Measurements from ENCODE around the gene SLC30A7. TPM values are rescaled to one million over a fixed set of nuclear protein-coding genes. Genes with fewer than 3 reads are reported as not detected.
A peak's percentile ranks its signal among the peaks of the same experiment; 100 is the strongest.

Gene SLC30A7
- polyA plus RNA-seq, 1 donor: 19.8 TPM

DNA sequence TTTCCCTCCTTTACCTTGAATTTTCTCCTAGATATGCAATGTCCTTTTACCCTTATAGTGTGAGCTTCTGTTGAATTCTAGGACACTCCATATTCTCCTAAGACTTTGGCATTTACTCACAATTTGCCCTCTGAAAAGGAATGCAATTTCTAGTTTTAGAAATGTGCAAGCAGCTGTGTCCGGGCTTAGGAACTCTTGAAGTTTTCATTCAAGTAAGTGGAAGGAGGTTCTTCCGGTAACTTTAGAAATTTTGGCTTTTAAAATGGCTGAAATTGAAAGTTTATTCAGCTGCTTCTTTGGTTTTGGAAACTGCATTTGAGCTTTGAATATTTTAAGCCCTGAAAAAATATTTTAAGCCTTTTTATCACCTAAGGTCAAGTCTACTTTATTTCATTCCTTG lies 73.4 kb downstream of the SLC30A7 start:
- H3K36me3 ChIP-seq (ENCODE audit: control insufficient read depth, insufficient read depth, low read length): peaks cover 19% of the 10 kb centered on the region
- no peaks in the 10 kb centered on the region for H3K27me3 ChIP-seq (ENCODE audit: control insufficient read depth, insufficient read depth, low read length)
- 100% methylated on average over 1 of the region's 2 CpGs for WGBS (ENCODE audit: insufficient coverage, low lambda C conversion rate)
- no peaks in the 10 kb centered on the region for H3K9me3 ChIP-seq (ENCODE audit: control insufficient read depth, low read depth, low read length)
- H3K4me3 ChIP-seq (ENCODE audit: low read length): no peak overlapping the region
- no peak for DNase-seq
- H3K4me1 ChIP-seq (ENCODE audit: control insufficient read depth, insufficient read depth, low read length): no peaks in the 10 kb centered on the region
- H3K27ac ChIP-seq (ENCODE audit: low read length): no peak overlapping the region

DNA sequence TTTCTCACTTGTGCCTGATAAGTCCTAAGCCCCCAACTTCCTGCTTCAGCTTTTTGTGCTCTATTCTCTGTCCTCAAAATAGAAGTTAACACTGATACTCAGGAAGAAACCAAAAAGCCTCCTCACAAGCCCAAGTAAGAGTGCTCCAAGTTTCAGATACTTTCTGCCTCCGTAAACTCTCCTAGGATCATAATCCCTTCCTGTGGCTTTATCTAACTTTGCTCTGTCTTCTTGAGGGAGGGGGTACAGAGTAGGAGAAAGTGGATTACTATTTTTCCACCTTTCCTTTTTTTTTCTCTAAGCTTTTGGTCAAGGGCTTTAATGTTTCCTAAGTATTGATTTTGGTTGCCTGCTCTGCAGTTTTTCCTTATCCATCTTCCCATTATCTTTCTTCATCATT lies 75.1 kb downstream of the SLC30A7 start:
- Histone ChIP-seq H3K9me3 (ENCODE audit: control insufficient read depth, low read depth, low read length) (no peaks in the 10 kb centered on the region), H3K27me3 (ENCODE audit: control insufficient read depth, insufficient read depth, low read length) (no peaks in the 10 kb centered on the region), H3K36me3 (ENCODE audit: control insufficient read depth, insufficient read depth, low read length) (peaks cover 22% of the 10 kb centered on the region), H3K4me3 (ENCODE audit: low read length) (no peak overlapping the region), H3K4me1 (ENCODE audit: control insufficient read depth, insufficient read depth, low read length) (no peaks in the 10 kb centered on the region), H3K27ac (ENCODE audit: low read length) (no peak overlapping the region)
- DNase-seq: no peak
- WGBS (ENCODE audit: insufficient coverage, low lambda C conversion rate): no CpG with 5 or more reads among the region's 1 CpG

- no CpG with 5 or more reads among the region's 1 CpG for WGBS (ENCODE audit: insufficient coverage, low lambda C conversion rate)
- Histone ChIP-seq H3K27ac (ENCODE audit: low read length) (no peak overlapping the region), H3K4me3 (ENCODE audit: low read length) (no peak overlapping the region), H3K27me3 (ENCODE audit: control insufficient read depth, insufficient read depth, low read length) (no peaks in the 10 kb centered on the region), H3K4me1 (ENCODE audit: control insufficient read depth, insufficient read depth, low read length) (no peaks in the 10 kb centered on the region), H3K36me3 (ENCODE audit: control insufficient read depth, insufficient read depth, low read length) (peaks cover 13% of the 10 kb centered on the region), H3K9me3 (ENCODE audit: control insufficient read depth, low read depth, low read length) (no peaks in the 10 kb centered on the region)
- no peak for DNase-seq
These were observed 76.3 kb downstream of the SLC30A7 start for GRCh38 chr1:100972185-100972584.

- no peak overlapping the region for H3K27ac ChIP-seq (ENCODE audit: low read length)
- no peak for DNase-seq
- WGBS (ENCODE audit: insufficient coverage, low lambda C conversion rate): no CpG with 5 or more reads among the region's 1 CpG
- no peaks in the 10 kb centered on the region for H3K4me1 ChIP-seq (ENCODE audit: control insufficient read depth, insufficient read depth, low read length)
- H3K27me3 ChIP-seq (ENCODE audit: control insufficient read depth, insufficient read depth, low read length): no peaks in the 10 kb centered on the region
- H3K9me3 ChIP-seq (ENCODE audit: control insufficient read depth, low read depth, low read length): no peaks in the 10 kb centered on the region
- peaks cover 14% of the 10 kb centered on the region for H3K36me3 ChIP-seq (ENCODE audit: control insufficient read depth, insufficient read depth, low read length)
- no peak overlapping the region for H3K4me3 ChIP-seq (ENCODE audit: low read length)
These were observed 81.0 kb downstream of the SLC30A7 start for GRCh38 chr1:100976936-100977335.

DNA sequence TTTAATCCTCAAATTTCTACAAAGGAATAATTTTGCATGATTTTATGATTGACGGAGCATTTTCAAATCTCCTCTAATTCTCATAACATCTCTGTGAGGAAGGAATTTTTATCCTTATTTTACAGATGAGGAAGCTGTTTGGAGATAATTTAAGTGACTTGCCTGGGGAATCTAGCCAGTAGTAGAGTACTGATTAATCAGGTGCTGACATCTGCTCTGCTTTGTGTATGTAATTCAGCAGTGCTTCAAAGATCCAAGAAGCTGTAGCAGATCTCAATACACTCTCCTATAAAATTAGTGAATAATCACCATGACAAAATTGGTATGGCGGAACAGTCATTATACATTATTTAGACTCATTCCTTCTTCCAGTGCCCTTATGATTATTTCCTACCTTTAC lies 83.7 kb downstream of the SLC30A7 start:
- DNase-seq: no peak
- Histone ChIP-seq H3K4me1 (ENCODE audit: control insufficient read depth, insufficient read depth, low read length) (no peaks in the 10 kb centered on the region), H3K27ac (ENCODE audit: low read length) (no peak overlapping the region), H3K4me3 (ENCODE audit: low read length) (no peak overlapping the region), H3K36me3 (ENCODE audit: control insufficient read depth, insufficient read depth, low read length) (peaks cover 20% of the 10 kb centered on the region), H3K27me3 (ENCODE audit: control insufficient read depth, insufficient read depth, low read length) (no peaks in the 10 kb centered on the region), H3K9me3 (ENCODE audit: control insufficient read depth, low read depth, low read length) (no peaks in the 10 kb centered on the region)
- no CpG with 5 or more reads among the region's 2 CpGs for WGBS (ENCODE audit: insufficient coverage, low lambda C conversion rate)

DNA sequence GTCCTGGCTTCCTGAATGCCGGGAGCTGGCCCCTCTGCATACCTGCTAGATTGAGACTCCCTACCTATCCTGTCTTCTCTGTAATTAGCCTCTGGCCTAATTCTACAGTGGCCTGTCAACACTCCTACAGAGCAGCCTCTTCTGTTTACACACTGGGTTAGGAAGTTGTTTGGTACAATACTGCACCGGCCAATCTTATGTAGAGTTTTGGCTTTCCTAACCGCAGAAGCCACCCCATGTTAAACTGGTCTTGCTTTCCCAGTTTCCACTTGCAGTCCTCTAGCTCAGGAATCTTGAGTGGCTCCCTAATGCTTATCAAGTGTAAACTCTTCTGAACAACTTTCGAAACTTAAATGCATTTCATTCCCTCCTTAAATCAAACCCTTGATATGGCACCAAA lies 86.9 kb downstream of the SLC30A7 start:
- no CpG with 5 or more reads among the region's 4 CpGs for WGBS (ENCODE audit: insufficient coverage, low lambda C conversion rate)
- Histone ChIP-seq H3K4me3 (ENCODE audit: low read length) (no peak overlapping the region), H3K27ac (ENCODE audit: low read length) (no peak overlapping the region), H3K4me1 (ENCODE audit: control insufficient read depth, insufficient read depth, low read length) (no peaks in the 10 kb centered on the region), H3K9me3 (ENCODE audit: control insufficient read depth, low read depth, low read length) (no peaks in the 10 kb centered on the region), H3K27me3 (ENCODE audit: control insufficient read depth, insufficient read depth, low read length) (no peaks in the 10 kb centered on the region), H3K36me3 (ENCODE audit: control insufficient read depth, insufficient read depth, low read length) (peaks cover 12% of the 10 kb centered on the region)
- DNase-seq: no peak

DNA sequence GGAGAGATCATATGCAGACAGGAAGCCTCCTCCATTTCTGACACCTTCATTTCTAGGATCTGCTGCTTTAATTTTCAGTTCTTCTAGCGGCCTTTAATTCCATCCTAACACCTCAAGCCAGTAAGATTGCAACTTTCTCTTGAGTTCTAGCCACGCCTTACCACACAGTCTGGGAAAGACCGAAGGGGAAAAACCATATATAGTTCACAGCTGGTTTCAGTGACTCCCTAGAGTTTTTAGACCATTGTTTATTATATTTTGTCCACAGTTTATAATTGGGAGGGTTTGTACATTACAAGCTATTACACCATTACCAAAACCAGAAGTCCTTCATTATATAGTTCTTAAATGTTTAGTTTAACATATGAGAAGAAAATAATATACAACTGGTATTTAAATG lies 92.2 kb downstream of the SLC30A7 start:
- no peak overlapping the region for H3K4me3 ChIP-seq (ENCODE audit: low read length)
- DNase-seq: peak in 1 of 2 donors; percentile 18
- no CpG with 5 or more reads among the region's 3 CpGs for WGBS (ENCODE audit: insufficient coverage, low lambda C conversion rate)

DNA sequence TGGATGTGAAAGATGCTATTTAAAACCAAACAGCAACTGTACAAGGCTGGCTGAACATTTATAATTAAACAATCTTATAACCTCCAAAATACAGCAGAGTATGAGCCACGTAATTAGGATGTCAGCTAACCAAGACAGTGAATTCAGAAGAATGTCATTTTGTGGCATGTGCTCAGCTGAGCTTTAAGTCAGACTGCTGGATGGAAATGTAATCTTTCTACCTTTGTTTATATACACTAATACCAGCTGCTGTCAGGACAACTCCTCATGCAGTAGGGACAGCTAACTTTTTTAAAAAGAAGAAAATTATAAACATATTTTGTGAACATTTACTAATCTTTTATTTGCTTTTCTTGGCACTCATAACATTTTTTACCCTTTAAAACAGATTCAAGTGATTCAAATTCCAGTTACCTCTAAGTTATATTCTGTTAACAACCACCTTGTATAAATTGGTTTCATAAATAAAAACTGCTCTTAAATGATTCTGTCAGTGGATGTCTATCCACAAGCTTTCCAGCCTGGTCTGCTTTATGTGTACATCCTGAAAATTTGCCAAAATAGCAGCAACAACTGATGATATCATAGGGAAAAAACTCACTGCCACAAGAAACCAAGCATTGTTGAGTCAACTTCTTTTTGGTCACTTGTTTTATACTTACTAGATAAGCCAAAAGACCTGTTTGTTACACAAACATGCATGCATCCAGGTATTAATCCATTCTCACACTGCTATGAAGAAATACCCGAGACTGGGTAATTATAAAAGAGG lies 93.6 kb downstream of the SLC30A7 start:
- H3K27me3 ChIP-seq (ENCODE audit: control insufficient read depth, insufficient read depth, low read length): no peaks in the 10 kb centered on the region
- WGBS (ENCODE audit: insufficient coverage, low lambda C conversion rate): no CpG with 5 or more reads among the region's 2 CpGs
- no peak overlapping the region for H3K4me3 ChIP-seq (ENCODE audit: low read length)
- H3K27ac ChIP-seq (ENCODE audit: low read length): no peak overlapping the region
- no peaks in the 10 kb centered on the region for H3K9me3 ChIP-seq (ENCODE audit: control insufficient read depth, low read depth, low read length)
- H3K36me3 ChIP-seq (ENCODE audit: control insufficient read depth, insufficient read depth, low read length): peaks cover 7% of the 10 kb centered on the region
- no peak for DNase-seq
- no peaks in the 10 kb centered on the region for H3K4me1 ChIP-seq (ENCODE audit: control insufficient read depth, insufficient read depth, low read length)

More for the DNA sequence above, 92.2 kb downstream of the SLC30A7 start:
- Histone ChIP-seq H3K4me1 (ENCODE audit: control insufficient read depth, insufficient read depth, low read length) (no peaks in the 10 kb centered on the region), H3K27me3 (ENCODE audit: control insufficient read depth, insufficient read depth, low read length) (no peaks in the 10 kb centered on the region), H3K27ac (ENCODE audit: low read length) (no peak overlapping the region), H3K36me3 (ENCODE audit: control insufficient read depth, insufficient read depth, low read length) (peaks cover 7% of the 10 kb centered on the region), H3K9me3 (ENCODE audit: control insufficient read depth, low read depth, low read length) (no peaks in the 10 kb centered on the region)

DNA sequence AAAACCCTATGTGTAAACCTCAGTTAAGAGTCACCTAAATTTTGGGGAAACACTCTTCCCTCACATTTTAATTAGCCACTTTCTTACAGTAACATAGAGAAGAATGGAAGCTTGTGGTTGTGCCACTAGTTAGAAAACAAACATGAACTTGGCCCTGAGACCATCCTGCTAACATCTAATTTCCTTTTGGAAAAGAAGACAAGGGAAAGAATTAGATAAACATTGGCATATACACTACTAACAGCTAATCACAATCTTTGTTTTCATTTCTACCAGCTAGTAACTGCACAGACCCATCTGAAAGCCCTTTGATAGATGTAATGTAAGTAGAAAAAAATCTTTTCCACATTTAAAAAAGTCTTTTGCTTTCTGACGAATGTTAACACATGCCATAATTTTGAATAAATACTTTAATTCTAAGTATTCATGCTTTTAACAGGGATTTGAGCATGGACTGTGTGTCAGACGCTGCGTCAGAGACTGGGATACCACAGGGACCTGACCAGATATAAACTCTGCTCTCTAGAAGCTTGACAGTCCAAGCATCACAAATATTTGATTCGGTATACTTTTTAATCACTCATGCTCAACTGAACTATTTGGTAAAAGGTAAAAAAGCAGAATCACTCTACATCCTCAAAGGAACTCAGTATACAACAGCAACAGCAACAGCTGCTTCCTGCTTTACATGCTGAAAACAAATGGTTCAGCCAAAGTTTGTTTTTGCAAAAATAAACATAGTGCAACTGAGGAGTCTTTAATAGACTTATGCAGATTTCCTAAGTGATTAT lies 99.5 kb downstream of the SLC30A7 start:
- DNase-seq: no peak
- H3K27me3 ChIP-seq (ENCODE audit: control insufficient read depth, insufficient read depth, low read length): no peaks in the 10 kb centered on the region
- no peak overlapping the region for H3K4me3 ChIP-seq (ENCODE audit: low read length)
- peaks cover 5% of the 10 kb centered on the region for H3K36me3 ChIP-seq (ENCODE audit: control insufficient read depth, insufficient read depth, low read length)
- WGBS (ENCODE audit: insufficient coverage, low lambda C conversion rate): no CpG with 5 or more reads among the region's 4 CpGs
- no peaks in the 10 kb centered on the region for H3K4me1 ChIP-seq (ENCODE audit: control insufficient read depth, insufficient read depth, low read length)
- H3K27ac ChIP-seq (ENCODE audit: low read length): peak overlapping the region; percentile 17
- H3K9me3 ChIP-seq (ENCODE audit: control insufficient read depth, low read depth, low read length): no peaks in the 10 kb centered on the region

DNA sequence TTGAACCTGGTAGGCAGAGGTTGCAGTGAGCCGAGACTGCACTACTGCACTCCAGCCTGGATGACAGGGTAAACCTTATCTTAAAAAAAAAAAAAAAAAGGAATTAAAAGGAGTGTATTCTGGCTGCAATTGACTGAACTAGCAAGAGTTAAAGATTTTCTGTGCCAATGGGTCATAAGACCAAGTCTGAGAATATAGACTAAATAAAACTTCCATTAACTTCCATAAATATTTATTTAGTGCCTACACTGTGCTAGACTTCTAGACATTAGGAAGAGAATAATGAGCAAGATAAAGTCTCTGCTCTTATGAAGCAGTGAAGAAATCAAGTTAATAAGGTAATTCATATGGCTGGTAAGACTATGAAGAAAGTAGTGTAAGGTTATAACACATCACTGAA lies 102.5 kb downstream of the SLC30A7 start:
- WGBS (ENCODE audit: insufficient coverage, low lambda C conversion rate): no CpG with 5 or more reads among the region's 1 CpG
- peaks cover 5% of the 10 kb centered on the region for H3K36me3 ChIP-seq (ENCODE audit: control insufficient read depth, insufficient read depth, low read length)
- no peaks in the 10 kb centered on the region for H3K27me3 ChIP-seq (ENCODE audit: control insufficient read depth, insufficient read depth, low read length)
- no peak overlapping the region for H3K4me3 ChIP-seq (ENCODE audit: low read length)
- no peaks in the 10 kb centered on the region for H3K9me3 ChIP-seq (ENCODE audit: control insufficient read depth, low read depth, low read length)
- no peak overlapping the region for H3K27ac ChIP-seq (ENCODE audit: low read length)
- no peaks in the 10 kb centered on the region for H3K4me1 ChIP-seq (ENCODE audit: control insufficient read depth, insufficient read depth, low read length)
- no peak for DNase-seq
